Caco-2 (cell line): Measurements from ENCODE around the gene TEX11. TPM values are rescaled to one million over a fixed set of nuclear protein-coding genes. Genes with fewer than 3 reads are reported as not detected.
"Not testable (repeated sequence)": the region's sequence is repeated elsewhere in the genome, so short reads cannot be mapped to it uniquely, and the experiment has no call there.

Experiments
- BruUV-seq: library from RNA; stranded (reverse); fragments of 400-500 nt; replicated peaks from 2 replicates; lab custom pipeline; 2021; lab: Mats Ljungman, UMichigan
- CTCF ChIA-PET: fragments of 300-600 bp; sonication (Branson Sonifier 250); formaldehyde crosslinking; loops from one replicate; lab custom pipeline; 2022; ENCODE audit warnings: antibody characterized with exemption; lab: Charles Lee
- POLR2A ChIA-PET: fragments of 300-600 bp; sonication (Branson Sonifier 250); formaldehyde crosslinking; loops from one replicate; lab custom pipeline; 2022; ENCODE audit warnings: antibody characterized with exemption; lab: Charles Lee
- DNase-seq, 2 experiments: peaks; one replicate each; pipeline versions ENCODE4 v3.0.0 to v3.0.0-alpha.2; 2020 to 2022
- H3K27me3 ChIP-seq: replicated peaks from 2 replicates; pipeline ENCODE4 v1.6.0; 2011; ENCODE audit warnings: low read length; ENCODE audit not compliant: control insufficient read depth, insufficient read depth
- H3K36me3 ChIP-seq: 2 replicates; pipeline ENCODE4 v1.5.1; 2011; ENCODE audit warnings: low read length; ENCODE audit not compliant: control insufficient read depth, insufficient read depth
- H3K4me1 ChIP-seq: fragments of 250-450 bp; sonication (Bioruptor Pico); 2 replicates; pipeline ENCODE4 v1.5.1; 2020; ENCODE audit warnings: mild to moderate bottlenecking
- H3K4me3 ChIP-seq: 2 replicates; pipeline ENCODE4 v1.5.1; 2011; ENCODE audit warnings: low read depth, mild to moderate bottlenecking, control low read depth, low read length
- H3K9me3 ChIP-seq: fragments of 250-450 bp; sonication (Bioruptor Pico); 2 replicates; pipeline ENCODE4 v1.5.1; 2020; ENCODE audit warnings: mild to moderate bottlenecking, moderate library complexity
- H3K27ac Mint-ChIP-seq: one replicate; pipeline ENCODE4 v1.8.0; 2022; ENCODE audit warnings: mixed read lengths; ENCODE audit not compliant: unreplicated experiment
- H3K27me3 Mint-ChIP-seq: one replicate; pipeline ENCODE4 v1.8.0; 2022; ENCODE audit warnings: mixed read lengths; ENCODE audit not compliant: insufficient read depth, unreplicated experiment
- H3K36me3 Mint-ChIP-seq: one replicate; pipeline ENCODE4 v1.8.0; 2022; ENCODE audit warnings: mild to moderate bottlenecking, mixed read lengths; ENCODE audit not compliant: insufficient read depth, unreplicated experiment
- H3K4me1 Mint-ChIP-seq: one replicate; pipeline ENCODE4 v1.8.0; 2022; ENCODE audit warnings: low read depth, mixed read lengths; ENCODE audit not compliant: unreplicated experiment
- H3K4me3 Mint-ChIP-seq: one replicate; pipeline ENCODE4 v1.8.0; 2022; ENCODE audit warnings: mild to moderate bottlenecking, moderate library complexity, mixed read lengths; ENCODE audit not compliant: unreplicated experiment
- H3K9me3 Mint-ChIP-seq: one replicate; pipeline ENCODE4 v1.8.0; 2022; ENCODE audit warnings: mixed read lengths; ENCODE audit not compliant: unreplicated experiment
- intact Hi-C: fragments of 100-400 bp; cut with micrococcal nuclease; formaldehyde crosslinking; loops from one replicate; pipeline ENCODE4 v1.10.0; 2022; ENCODE audit not compliant: unreplicated experiment
- total RNA-seq: library from RNA; stranded (reverse); gene quantifications from 2 replicates; pipeline ENCODE4 v1.2.3, GENCODE V29; 2022
- TF ChIP-seq, protein P1 (sequence below), 2 experiments: fragments of 200-600 bp in 1 of 2; IDR thresholded peaks; 1 replicate in 1 of 2; 2 replicates in 1 of 2; pipeline versions ENCODE4 v1.5.1 to v1.8.0; 2011 to 2022; ENCODE audit warnings: antibody characterized with exemption in 1 of 2, control low read depth in 1 of 2, inconsistent platforms in 1 of 2, low read depth in 1 of 2, low read length in 1 of 2, mild to moderate bottlenecking in 1 of 2, moderate library complexity in 1 of 2; ENCODE audit not compliant: insufficient read depth in 1 of 2, severe bottlenecking in 1 of 2, unreplicated experiment in 1 of 2

The TEX11 gene
- total RNA-seq, 1 experiment from 2014 or later, result 0.23 TPM

GRCh38 chrX:70613295-70613694 is 295.2 kb downstream of the TEX11 start:
- DNase-seq, result no peak
- H3K9me3 ChIP-seq, result no peaks in the 10 kb centered on the region
- Mint-ChIP-seq H3K9me3 (no peaks in the 10 kb centered on the region), H3K27ac (no peak overlapping the region), H3K4me1 (no peaks in the 10 kb centered on the region), H3K4me3 (no peak overlapping the region), H3K27me3 (peaks cover 4% of the 10 kb centered on the region), H3K36me3 (no peaks in the 10 kb centered on the region)
- H3K4me1 ChIP-seq, result no peaks in the 10 kb centered on the region
- CTCF ChIA-PET, result no interaction called here
- POLR2A ChIA-PET, result no interaction called here
- TF ChIP-seq, protein P1, sequence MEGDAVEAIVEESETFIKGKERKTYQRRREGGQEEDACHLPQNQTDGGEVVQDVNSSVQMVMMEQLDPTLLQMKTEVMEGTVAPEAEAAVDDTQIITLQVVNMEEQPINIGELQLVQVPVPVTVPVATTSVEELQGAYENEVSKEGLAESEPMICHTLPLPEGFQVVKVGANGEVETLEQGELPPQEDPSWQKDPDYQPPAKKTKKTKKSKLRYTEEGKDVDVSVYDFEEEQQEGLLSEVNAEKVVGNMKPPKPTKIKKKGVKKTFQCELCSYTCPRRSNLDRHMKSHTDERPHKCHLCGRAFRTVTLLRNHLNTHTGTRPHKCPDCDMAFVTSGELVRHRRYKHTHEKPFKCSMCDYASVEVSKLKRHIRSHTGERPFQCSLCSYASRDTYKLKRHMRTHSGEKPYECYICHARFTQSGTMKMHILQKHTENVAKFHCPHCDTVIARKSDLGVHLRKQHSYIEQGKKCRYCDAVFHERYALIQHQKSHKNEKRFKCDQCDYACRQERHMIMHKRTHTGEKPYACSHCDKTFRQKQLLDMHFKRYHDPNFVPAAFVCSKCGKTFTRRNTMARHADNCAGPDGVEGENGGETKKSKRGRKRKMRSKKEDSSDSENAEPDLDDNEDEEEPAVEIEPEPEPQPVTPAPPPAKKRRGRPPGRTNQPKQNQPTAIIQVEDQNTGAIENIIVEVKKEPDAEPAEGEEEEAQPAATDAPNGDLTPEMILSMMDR (IDR thresholded peaks at IDR 0.05; ENCODE audit: insufficient read depth in 1 of 2, low read depth in 1 of 2, low read length in 1 of 2, severe bottlenecking in 1 of 2, unreplicated experiment in 1 of 2), result no peak
- H3K27me3 ChIP-seq, result no peaks in the 10 kb centered on the region
- BruUV-seq, result no TSS peak
- no peaks in the 10 kb centered on the region for H3K36me3 ChIP-seq
- no peak overlapping the region for H3K4me3 ChIP-seq
- intact Hi-C loops, result no loop called here

- Histone ChIP-seq H3K27me3 (no peaks in the 10 kb centered on the region), H3K36me3 (no peaks in the 10 kb centered on the region), H3K9me3 (no peaks in the 10 kb centered on the region), H3K4me3 (no peak overlapping the region), H3K4me1 (no peaks in the 10 kb centered on the region)
- H3K4me1 Mint-ChIP-seq, result peaks cover 9% of the 10 kb centered on the region
- CTCF ChIA-PET, result no interaction called here
- intact Hi-C loops, result no loop called here
- no peaks in the 10 kb centered on the region for H3K9me3 Mint-ChIP-seq
- DNase-seq, result no peak
- H3K4me3 Mint-ChIP-seq, result no peak overlapping the region
- no TSS peak for BruUV-seq
- H3K27me3 Mint-ChIP-seq, result peaks cover 4% of the 10 kb centered on the region
- POLR2A ChIA-PET, result no interaction called here
- H3K27ac Mint-ChIP-seq, result no peak overlapping the region
- TF ChIP-seq, protein P1 (IDR thresholded peaks at IDR 0.05; ENCODE audit: insufficient read depth in 1 of 2, low read depth in 1 of 2, low read length in 1 of 2, severe bottlenecking in 1 of 2, unreplicated experiment in 1 of 2), result no peak
- no peaks in the 10 kb centered on the region for H3K36me3 Mint-ChIP-seq
These were observed 303.2 kb downstream of the TEX11 start for GRCh38 chrX:70605352-70605751.

DNA sequence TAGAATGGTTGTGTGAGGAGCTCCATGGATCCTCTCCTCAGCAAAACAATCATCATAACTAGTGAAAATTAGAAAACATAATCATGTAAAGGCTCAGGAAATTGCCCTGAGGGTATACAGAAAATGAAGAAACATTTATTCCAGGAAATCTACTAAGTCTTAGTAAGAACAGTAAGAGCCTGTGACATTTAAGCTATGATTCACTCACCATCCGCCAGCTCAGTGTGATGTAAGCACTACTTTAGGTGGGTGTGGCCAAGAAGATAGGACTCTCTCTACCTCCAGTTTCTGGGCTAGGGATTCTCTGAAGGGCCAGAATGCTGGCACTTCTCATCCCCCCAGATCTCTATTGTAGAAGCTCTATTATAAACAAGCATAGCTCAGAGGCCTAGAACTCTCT is 316.4 kb downstream of the TEX11 start:
- Histone ChIP-seq H3K9me3 (no peaks in the 10 kb centered on the region), H3K36me3 (no peaks in the 10 kb centered on the region), H3K4me3 (no peak overlapping the region), H3K4me1 (no peaks in the 10 kb centered on the region), H3K27me3 (no peaks in the 10 kb centered on the region)
- H3K4me1 Mint-ChIP-seq, result no peaks in the 10 kb centered on the region
- no peak overlapping the region for H3K27ac Mint-ChIP-seq
- ChIA-PET POLR2A (no interaction called here), CTCF (no interaction called here)
- peaks cover 12% of the 10 kb centered on the region for H3K9me3 Mint-ChIP-seq
- intact Hi-C loops, result no loop called here
- no peaks in the 10 kb centered on the region for H3K27me3 Mint-ChIP-seq
- no peak for DNase-seq
- no peaks in the 10 kb centered on the region for H3K36me3 Mint-ChIP-seq
- no peak overlapping the region for H3K4me3 Mint-ChIP-seq
- TF ChIP-seq, protein P1 (IDR thresholded peaks at IDR 0.05; ENCODE audit: insufficient read depth in 1 of 2, low read depth in 1 of 2, low read length in 1 of 2, severe bottlenecking in 1 of 2, unreplicated experiment in 1 of 2), result no peak
- no TSS peak for BruUV-seq

DNA sequence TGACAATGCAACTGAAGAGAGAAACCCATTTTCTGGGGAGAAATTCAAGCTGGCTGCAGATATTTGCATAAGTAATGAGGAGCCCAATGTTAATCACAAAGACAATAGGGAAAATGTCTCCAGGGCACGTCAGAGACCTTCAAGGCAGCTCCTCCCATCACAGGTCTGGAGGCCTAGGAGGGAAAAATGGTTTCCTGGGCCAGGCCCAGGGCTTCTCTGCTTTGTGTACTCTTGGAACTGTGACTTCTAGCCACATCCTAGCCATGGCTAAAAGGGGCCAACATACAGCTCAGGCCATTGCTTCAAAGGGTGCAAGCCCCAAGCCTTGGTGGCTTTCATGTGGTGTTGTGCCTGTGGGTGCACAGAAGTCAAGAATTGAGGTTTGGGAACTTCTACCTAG is 321.4 kb downstream of the TEX11 start:
- H3K4me3 Mint-ChIP-seq, H3K36me3 Mint-ChIP-seq, H3K9me3 Mint-ChIP-seq, H3K4me3 ChIP-seq, H3K4me1 Mint-ChIP-seq, H3K27me3 Mint-ChIP-seq, BruUV-seq, intact Hi-C loops, DNase-seq, H3K4me1 ChIP-seq, H3K9me3 ChIP-seq, CTCF ChIA-PET, H3K27me3 ChIP-seq, POLR2A ChIA-PET, H3K27ac Mint-ChIP-seq, H3K36me3 ChIP-seq: not testable (repeated sequence)
